ES-I3 (cell line): ENCODE data around the gene PPP1CA.

Experiments used
- H3K36me3 ChIP-seq: 2 replicates; pipeline ENCODE4 v1.6.1; 2013; ENCODE audit warnings: mild to moderate bottlenecking, low read length, control low read depth, moderate library complexity; ENCODE audit not compliant: insufficient read depth
- H3K4me1 ChIP-seq: 2 replicates; pipeline ENCODE4 v1.6.1; 2013; ENCODE audit warnings: mild to moderate bottlenecking, control low read depth, low read length; ENCODE audit not compliant: insufficient read depth
- H3K9ac ChIP-seq: 2 replicates; pipeline ENCODE4 v1.6.1; 2013; ENCODE audit warnings: low read depth, mild to moderate bottlenecking, low read length, moderate library complexity
- H3K9me3 ChIP-seq: 2 replicates; pipeline ENCODE4 v1.6.1; 2013; ENCODE audit warnings: mild to moderate bottlenecking, low read length, moderate library complexity; ENCODE audit not compliant: control insufficient read depth, insufficient read depth

The PPP1CA gene

DNA sequence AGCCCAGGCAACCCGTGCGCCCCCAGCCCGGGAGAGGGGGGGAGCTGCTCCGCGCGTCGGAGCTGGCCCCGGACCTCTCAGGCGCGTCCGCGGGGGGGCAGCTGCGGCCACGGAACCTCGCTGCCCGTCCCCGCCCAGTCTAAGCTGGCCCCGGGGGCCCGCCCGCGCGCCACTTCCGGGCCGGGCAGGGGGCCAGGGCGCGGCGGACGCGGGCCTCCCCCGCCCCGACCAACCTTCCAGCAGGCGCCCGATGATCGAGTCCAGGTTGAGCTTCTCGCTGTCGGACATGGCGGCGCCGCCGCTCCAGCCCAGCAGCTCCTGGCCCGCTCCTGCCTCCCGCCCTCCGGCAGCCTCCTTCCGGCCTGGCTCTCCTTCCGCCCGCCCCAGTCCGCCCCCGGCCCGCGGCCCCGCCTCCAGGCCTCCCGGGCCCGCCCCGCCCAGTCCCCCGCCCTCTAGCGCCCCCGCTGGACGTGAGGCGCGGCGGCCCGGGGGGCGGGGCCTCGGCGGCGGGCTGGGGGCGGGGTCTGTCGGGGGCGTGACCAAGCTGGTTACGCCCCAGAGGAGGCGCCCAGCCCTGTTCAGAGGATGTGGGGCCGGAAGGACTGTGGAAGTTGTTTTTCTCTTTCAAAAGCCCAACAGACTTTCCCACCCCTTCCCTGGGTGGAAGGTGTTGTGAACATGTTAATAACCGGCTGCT is at the start of gene PPP1CA:
TSS of gene PPP1CA (minus strand) at position 364 of the 697 bp plus-strand sequence. CDS start at position 288, 76 bp downstream.
- H3K9me3 ChIP-seq = no peaks in the 10 kb centered on the region
- H3K36me3 ChIP-seq = peaks cover 16% of the 10 kb centered on the region
- peak within 1 kb of the TSS; percentile 91 for H3K9ac ChIP-seq
- H3K4me1 ChIP-seq = peaks cover 22% of the 10 kb centered on the region; the same call in 1 of the 2 replicates

DNA sequence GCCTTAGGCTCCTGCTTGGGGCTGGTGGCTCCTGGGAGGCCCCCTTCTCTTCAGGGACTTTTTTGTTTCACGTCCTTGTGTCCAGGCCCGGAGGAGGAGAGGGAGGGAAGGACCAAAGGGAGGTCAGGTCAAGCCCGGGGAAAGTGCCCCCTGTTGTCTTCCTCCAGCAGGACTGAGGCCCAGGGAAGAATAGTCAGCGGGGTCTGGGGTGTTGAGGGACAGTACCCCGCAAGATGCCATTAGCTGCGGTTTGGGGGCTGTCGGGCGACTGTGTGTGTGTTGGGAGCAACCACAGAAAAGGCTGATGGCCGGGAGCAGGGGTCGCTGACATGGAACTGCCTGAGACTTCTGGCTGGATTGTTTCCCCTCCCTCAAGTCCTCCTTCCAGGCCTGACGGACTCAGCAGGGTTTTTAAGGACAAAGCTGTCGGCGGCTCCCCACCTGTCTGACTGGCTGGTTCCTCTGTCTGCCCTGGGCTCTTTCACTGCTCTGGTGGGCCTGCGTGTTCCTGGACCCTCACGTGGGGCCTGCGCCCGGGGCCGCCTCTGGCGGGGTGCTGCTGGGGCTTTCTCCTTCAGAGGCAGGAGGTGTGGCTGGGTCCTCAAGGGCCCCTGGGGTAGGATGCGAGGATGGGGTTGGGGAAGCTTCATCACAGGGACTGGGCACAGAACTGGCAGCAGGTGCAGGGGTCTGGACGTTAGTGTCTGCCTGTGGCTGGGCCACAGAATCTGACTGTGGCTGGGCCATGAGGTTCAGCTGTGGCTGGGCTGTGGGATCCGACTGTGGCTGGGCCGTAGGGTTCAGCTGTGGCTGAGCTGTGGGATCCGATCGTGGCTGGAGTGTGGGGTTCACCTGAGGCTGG is 49.4 kb upstream of the PPP1CA start:
- no peaks in the 10 kb centered on the region for H3K9me3 ChIP-seq
- no peaks in the 10 kb centered on the region for H3K4me1 ChIP-seq
- no peaks in the 10 kb centered on the region for H3K36me3 ChIP-seq
- H3K9ac ChIP-seq = no peak overlapping the region

DNA sequence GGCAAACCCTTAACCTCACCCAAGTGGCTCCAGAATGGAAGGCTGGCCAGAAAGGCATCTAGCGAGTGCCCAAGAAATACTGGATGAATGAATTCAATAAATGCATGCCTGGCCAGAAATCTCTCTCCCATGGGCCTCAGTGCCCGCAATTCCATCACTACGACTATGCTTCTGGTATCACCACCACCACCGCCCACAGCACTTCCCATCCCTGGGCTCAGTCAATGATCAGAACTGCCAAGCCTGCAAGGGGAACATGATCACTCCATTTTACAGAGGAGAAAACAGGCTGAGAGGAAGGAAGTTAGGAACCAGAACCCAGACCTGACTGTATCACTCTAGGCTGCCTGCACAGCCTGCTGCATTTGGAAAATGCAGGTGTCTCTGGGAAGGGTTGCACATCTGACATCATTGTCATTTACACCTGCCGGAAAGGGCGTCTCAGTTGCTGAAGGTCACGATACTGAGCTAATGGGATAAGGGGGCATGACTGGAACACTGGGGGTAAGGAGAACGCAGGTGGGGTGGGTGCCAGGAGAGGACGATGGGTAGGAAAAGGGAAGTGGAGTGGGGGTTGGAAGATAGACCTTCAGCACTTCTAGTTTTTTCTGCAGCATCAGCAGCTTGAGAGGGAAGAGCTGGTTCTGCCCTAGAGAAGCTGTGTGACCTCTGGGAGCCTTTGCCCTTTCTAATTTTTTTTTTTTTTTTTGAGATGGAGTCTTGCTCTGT is 47.6 kb upstream of the PPP1CA start:
- no peaks in the 10 kb centered on the region for H3K9me3 ChIP-seq
- no peaks in the 10 kb centered on the region for H3K36me3 ChIP-seq
- no peaks in the 10 kb centered on the region for H3K4me1 ChIP-seq
- no peak overlapping the region for H3K9ac ChIP-seq

- no peaks in the 10 kb centered on the region for H3K4me1 ChIP-seq
- H3K36me3 ChIP-seq = no peaks in the 10 kb centered on the region
- H3K9me3 ChIP-seq = no peaks in the 10 kb centered on the region
- no peak overlapping the region for H3K9ac ChIP-seq
Measured at GRCh38 chr11:67448220-67448609, 46.6 kb upstream of the PPP1CA start.

GRCh38 chr11:67445515-67445914 is 43.9 kb upstream of the PPP1CA start:
- Histone ChIP-seq H3K36me3 (0 out of 2 replicates have a peak, but pooled peaks cover 3% of the 10 kb centered on the region), H3K4me1 (no peaks in the 10 kb centered on the region), H3K9ac (no peak overlapping the region), H3K9me3 (no peaks in the 10 kb centered on the region)

DNA sequence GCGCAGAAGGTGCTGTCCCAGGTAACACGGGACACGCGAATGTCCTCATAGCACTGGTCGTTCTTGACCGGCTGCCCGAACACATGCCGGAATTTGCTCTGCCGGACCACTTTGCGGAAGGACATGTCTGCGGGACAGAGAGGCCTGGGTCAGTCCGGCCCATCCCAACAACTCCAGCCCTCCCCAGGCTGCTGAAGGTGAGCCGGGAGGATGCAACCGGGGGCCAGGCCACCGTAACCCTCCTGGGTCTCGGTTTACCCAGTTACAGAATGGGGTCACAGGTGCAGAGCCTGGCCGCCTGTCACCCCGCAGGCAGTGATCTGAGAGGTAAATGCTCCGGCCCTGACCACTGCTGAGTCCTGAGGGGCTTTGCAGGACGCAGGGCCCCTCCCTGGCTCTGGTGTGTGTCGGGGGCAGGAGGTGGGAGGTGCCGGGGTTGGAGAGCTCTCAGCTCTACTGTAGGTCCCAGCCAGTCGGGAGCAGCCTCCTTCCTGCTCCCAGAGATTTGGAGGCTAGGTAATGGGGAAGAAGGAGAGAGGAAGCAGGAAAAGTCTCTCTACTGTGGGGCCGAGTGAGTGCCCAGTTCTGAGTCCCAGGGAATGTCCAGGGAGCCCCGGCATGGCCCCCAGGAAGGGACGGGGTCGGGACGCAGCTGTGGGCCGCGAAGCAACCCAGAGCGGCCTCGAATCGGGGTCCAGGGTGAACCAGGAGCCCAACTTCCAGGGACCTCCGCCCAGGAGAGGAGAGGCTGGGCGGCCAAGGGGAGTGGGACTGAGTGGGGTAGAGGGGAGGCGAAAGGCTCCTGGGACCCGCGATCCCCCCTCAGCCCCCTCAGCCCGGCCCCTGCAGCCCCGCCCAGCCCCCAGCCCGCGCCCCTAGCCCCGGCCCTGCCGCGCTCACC is 41.1 kb upstream of the PPP1CA start:
- Histone ChIP-seq H3K9me3 (no peaks in the 10 kb centered on the region), H3K36me3 (0 out of 2 replicates have a peak, but pooled peaks cover 5% of the 10 kb centered on the region), H3K9ac (peak overlapping the region; percentile 83), H3K4me1 (peaks cover 3% of the 10 kb centered on the region; the same call in 1 of the 2 replicates)

- Histone ChIP-seq H3K9ac (no peak overlapping the region), H3K36me3 (0 out of 2 replicates have a peak, but pooled peaks cover 7% of the 10 kb centered on the region), H3K9me3 (no peaks in the 10 kb centered on the region), H3K4me1 (peaks cover 10% of the 10 kb centered on the region; the same call in 1 of the 2 replicates)
Measured at GRCh38 chr11:67441731-67442351, 40.2 kb upstream of the PPP1CA start.

GRCh38 chr11:67441098-67441563 is 39.5 kb upstream of the PPP1CA start:
- no peak overlapping the region for H3K9ac ChIP-seq
- 0 out of 2 replicates have a peak, but pooled peaks cover 7% of the 10 kb centered on the region for H3K36me3 ChIP-seq
- no peaks in the 10 kb centered on the region for H3K9me3 ChIP-seq
- H3K4me1 ChIP-seq = peaks cover 15% of the 10 kb centered on the region; the same call in 1 of the 2 replicates

GRCh38 chr11:67440229-67441097 is 38.8 kb upstream of the PPP1CA start:
- H3K4me1 ChIP-seq = peaks cover 17% of the 10 kb centered on the region; the same call in 1 of the 2 replicates
- no peaks in the 10 kb centered on the region for H3K9me3 ChIP-seq
- no peak overlapping the region for H3K9ac ChIP-seq
- 0 out of 2 replicates have a peak, but pooled peaks cover 7% of the 10 kb centered on the region for H3K36me3 ChIP-seq

- H3K9me3 ChIP-seq = no peaks in the 10 kb centered on the region
- H3K4me1 ChIP-seq = peaks cover 17% of the 10 kb centered on the region; the same call in 1 of the 2 replicates
- H3K9ac ChIP-seq = no peak overlapping the region
- H3K36me3 ChIP-seq = 0 out of 2 replicates have a peak, but pooled peaks cover 7% of the 10 kb centered on the region
Measured at GRCh38 chr11:67439321-67440228, 37.9 kb upstream of the PPP1CA start.

DNA sequence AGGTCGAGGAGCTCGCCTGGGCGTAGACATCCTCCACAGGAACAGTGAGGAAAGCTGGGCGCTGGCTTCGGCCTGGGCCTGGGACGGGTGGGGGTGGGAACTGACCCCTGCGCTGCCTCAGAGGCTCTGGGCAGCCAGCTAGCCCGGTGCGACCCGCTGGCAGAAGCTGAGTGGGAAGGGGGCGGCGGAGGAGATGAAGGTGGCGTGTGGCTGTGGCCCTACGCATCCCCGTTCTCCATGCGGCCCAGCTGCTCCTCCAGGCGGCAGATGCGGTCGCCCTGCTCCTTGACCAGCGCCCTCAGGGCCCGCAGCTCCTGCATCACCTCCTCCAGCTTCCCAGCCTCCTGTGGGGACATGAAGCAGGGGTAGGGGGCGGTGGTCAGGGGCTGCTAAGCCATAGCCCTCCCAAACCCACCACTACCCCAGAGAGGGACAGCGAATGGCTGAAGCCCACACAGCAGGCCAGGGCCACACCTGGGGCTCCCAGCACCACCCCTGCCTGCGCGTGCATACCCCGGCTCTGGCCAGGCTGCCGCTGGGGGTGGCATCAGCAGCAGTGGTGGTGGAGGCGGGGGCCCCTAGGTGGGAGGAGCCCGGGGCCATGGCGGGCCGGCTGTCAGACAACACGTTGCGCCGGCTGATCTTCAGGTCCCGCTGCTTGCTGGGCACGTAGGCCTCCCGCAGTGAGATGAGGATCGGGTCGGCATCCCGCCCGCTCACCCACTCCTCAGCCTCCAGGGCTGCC is 36.7 kb upstream of the PPP1CA start:
- 0 out of 2 replicates have a peak, but pooled peaks cover 7% of the 10 kb centered on the region for H3K36me3 ChIP-seq
- H3K4me1 ChIP-seq = peaks cover 17% of the 10 kb centered on the region; the same call in 1 of the 2 replicates
- no peaks in the 10 kb centered on the region for H3K9me3 ChIP-seq
- no peak overlapping the region for H3K9ac ChIP-seq
